ENCODE results near the gene IGLL5. TPM values are rescaled to one million over a fixed set of nuclear protein-coding genes. Genes with fewer than 3 reads are reported as not detected.

The IGLL5 gene
- total and polyA plus RNA-seq, 9 of the 15 experiments (the other 6 are each of a cell fraction or from before 2014, with no cell fraction given) = not detected

- TF ChIP-seq MGA (IDR thresholded peaks at IDR 0.05) = no peak
- TF ChIP-seq ZNF609 (CRISPR knock-in tag; IDR thresholded peaks at IDR 0.05; ENCODE audit: borderline replicate concordance) = no peak
- no peak for TF ChIP-seq BRCA1 (IDR thresholded peaks at IDR 0.05)
- no peak for TF ChIP-seq BRCA1 (CRISPR knock-in tag; IDR thresholded peaks at IDR 0.05)
- TF ChIP-seq ZNF639 (CRISPR knock-in tag; conservative IDR thresholded peaks at IDR 0.05 in 1 of 2, IDR thresholded peaks at IDR 0.05 in 1 of 2) = no peak
- TF ChIP-seq USF1 (CRISPR knock-in tag; IDR thresholded peaks at IDR 0.05) = no peak
These were observed 39.7 kb downstream of the IGLL5 start (continued) for GRCh38 chr22:22927196-22927887.

Measured in K562 (cell line).